Fibroblast of lung (primary cell): ENCODE measurements around the gene CFAP46. TPM values are rescaled to one million over a fixed set of nuclear protein-coding genes. Genes with fewer than 3 reads are reported as not detected.

Experiments used
- DNase-seq, 2 donors: peaks; one replicate each; pipeline versions ENCODE4 v3.0.0 to v3.0.0-alpha.2; 2010; ENCODE audit warnings: low read depth in 2 of 2
- H2AFZ ChIP-seq: 2 replicates; pipeline ENCODE4 v1.5.1; 2012; ENCODE audit warnings: low read length, control low read depth, inconsistent platforms
- H3K27ac ChIP-seq: 2 replicates; pipeline ENCODE4 v1.5.1; 2011; ENCODE audit warnings: low read length, control low read depth; ENCODE audit not compliant: insufficient read depth
- H3K27me3 ChIP-seq: 2 replicates; pipeline ENCODE4 v1.5.1; 2011; ENCODE audit warnings: mild to moderate bottlenecking, low read length; ENCODE audit not compliant: control insufficient read depth, insufficient read depth
- H3K36me3 ChIP-seq: 2 replicates; pipeline ENCODE4 v1.5.1; 2011; ENCODE audit warnings: low read length; ENCODE audit not compliant: control insufficient read depth, insufficient read depth
- H3K4me1 ChIP-seq: 2 replicates; pipeline ENCODE4 v1.5.1; 2011; ENCODE audit warnings: low read length; ENCODE audit not compliant: control insufficient read depth, insufficient read depth; ENCODE audit errors: extremely low read depth
- H3K4me2 ChIP-seq: 2 replicates; pipeline ENCODE4 v1.5.1; 2011; ENCODE audit warnings: low read length, control low read depth; ENCODE audit not compliant: insufficient read depth; ENCODE audit errors: extremely low read depth
- H3K4me3 ChIP-seq, 4 experiments: fragments of 200-600 bp in 1 of 4; sonication (generic) in 1 of 4; replicated peaks in 1 of 4; 2 replicates each; pipeline ENCODE4 v1.5.1; 2011 to 2016; ENCODE audit warnings: low read length in 4 of 4, low read depth in 3 of 4, mild to moderate bottlenecking in 3 of 4, control low read depth in 2 of 4, inconsistent platforms in 1 of 4, mixed read lengths in 1 of 4; ENCODE audit not compliant: insufficient read depth in 1 of 4; ENCODE audit errors: control extremely low read depth in 1 of 4
- H3K79me2 ChIP-seq: 2 replicates; pipeline ENCODE4 v1.5.1; 2012; ENCODE audit warnings: mild to moderate bottlenecking, low read length, inconsistent platforms; ENCODE audit not compliant: control insufficient read depth, insufficient read depth
- H3K9ac ChIP-seq: 2 replicates; pipeline ENCODE4 v1.5.1; 2011; ENCODE audit warnings: mild to moderate bottlenecking, low read length, control low read depth; ENCODE audit not compliant: insufficient read depth
- H3K9me3 ChIP-seq: 2 replicates; pipeline ENCODE4 v1.5.1; 2012; ENCODE audit warnings: low read depth, low read length; ENCODE audit not compliant: control insufficient read depth, insufficient read depth
- H4K20me1 ChIP-seq: 2 replicates; pipeline ENCODE4 v1.5.1; 2011; ENCODE audit warnings: low read length; ENCODE audit not compliant: control insufficient read depth, insufficient read depth; ENCODE audit errors: extremely low read depth
- CTCF ChIP-seq, 2 donors: IDR thresholded peaks in 1 of 2; conservative IDR thresholded peaks in 1 of 2; 1 replicate in 1 of 2; 2 replicates in 1 of 2; pipeline ENCODE4 v1.5.1; 2011 to 2012; ENCODE audit warnings: low read length in 2 of 2, control low read depth in 1 of 2, inconsistent platforms in 1 of 2, low read depth in 1 of 2, mild to moderate bottlenecking in 1 of 2
- EZH2 ChIP-seq: IDR thresholded peaks from 2 replicates; pipeline ENCODE4 v1.5.1; 2012; ENCODE audit warnings: low read length, control low read depth, mild to moderate bottlenecking; ENCODE audit errors: missing control alignments
- polyA plus RNA-seq, 2 donors: library from polyadenylated mRNA; depleted of rRNA in 1 of 2; stranded (reverse) in 1 of 2; unstranded in 1 of 2; fragments of >200 nt; gene quantifications; 2 replicates each; pipeline ENCODE4 v1.2.1, GENCODE V29; 2011 to 2012; ENCODE audit warnings: missing spikeins in 1 of 2
- total RNA-seq: library from RNA; depleted of rRNA; stranded (reverse); fragments of >200 nt; gene quantifications from 2 replicates; pipeline ENCODE4 v1.2.1, GENCODE V29; 2014

Gene CFAP46
- total and polyA plus RNA-seq, 2 donors (not counting 1 experiment from before 2014, with no cell fraction given) = 0.25 to 0.66 TPM

- no peaks in the 10 kb centered on the region for H3K4me1 ChIP-seq
These were observed 34.3 kb downstream of the CFAP46 start for GRCh38 chr10:132907821-132908620.

GRCh38 chr10:132906836-132907235, 35.5 kb downstream of the CFAP46 start:
- H3K4me1 ChIP-seq = no peaks in the 10 kb centered on the region
- H3K9me3 ChIP-seq = no peaks in the 10 kb centered on the region
- no peaks in the 10 kb centered on the region for H3K36me3 ChIP-seq
- no peak overlapping the region for H3K4me2 ChIP-seq
- no peaks in the 10 kb centered on the region for H4K20me1 ChIP-seq
- no peak overlapping the region for H3K9ac ChIP-seq
- H2AFZ ChIP-seq = no peak overlapping the region
- DNase-seq = no peak
- H3K27me3 ChIP-seq = no peaks in the 10 kb centered on the region
- H3K79me2 ChIP-seq = no peaks in the 10 kb centered on the region
- no peak overlapping the region for H3K4me3 ChIP-seq
- TF ChIP-seq CTCF (conservative IDR thresholded peaks at IDR 0.05 in 1 of 2, IDR thresholded peaks at IDR 0.05 in 1 of 2; ENCODE audit: low read depth in 1 of 2, low read length in 2 of 2) = no peak
- no peak for TF ChIP-seq EZH2
- H3K27ac ChIP-seq = no peak overlapping the region

More at GRCh38 chr10:132907821-132908620, 34.3 kb downstream of the CFAP46 start:
- Histone ChIP-seq H4K20me1 (no peaks in the 10 kb centered on the region), H3K9me3 (no peaks in the 10 kb centered on the region), H3K9ac (no peak overlapping the region), H3K4me3 (no peak overlapping the region), H3K4me2 (no peak overlapping the region), H3K27me3 (no peaks in the 10 kb centered on the region), H2AFZ (no peak overlapping the region), H3K27ac (no peak overlapping the region), H3K79me2 (no peaks in the 10 kb centered on the region), H3K36me3 (no peaks in the 10 kb centered on the region)
- DNase-seq = no peak
- TF ChIP-seq CTCF (conservative IDR thresholded peaks at IDR 0.05 in 1 of 2, IDR thresholded peaks at IDR 0.05 in 1 of 2; ENCODE audit: low read depth in 1 of 2, low read length in 2 of 2) = no peak
- TF ChIP-seq EZH2 = no peak

GRCh38 chr10:132906106-132906505, 36.3 kb downstream of the CFAP46 start:
- Histone ChIP-seq H3K9ac (no peak overlapping the region), H3K27me3 (no peaks in the 10 kb centered on the region), H3K27ac (no peak overlapping the region), H3K9me3 (no peaks in the 10 kb centered on the region), H3K36me3 (no peaks in the 10 kb centered on the region), H3K4me1 (no peaks in the 10 kb centered on the region), H4K20me1 (no peaks in the 10 kb centered on the region), H3K4me2 (no peak overlapping the region), H3K79me2 (no peaks in the 10 kb centered on the region), H2AFZ (no peak overlapping the region), H3K4me3 (no peak overlapping the region)
- TF ChIP-seq EZH2 = no peak
- TF ChIP-seq CTCF (conservative IDR thresholded peaks at IDR 0.05 in 1 of 2, IDR thresholded peaks at IDR 0.05 in 1 of 2; ENCODE audit: low read depth in 1 of 2, low read length in 2 of 2) = no peak
- no peak for DNase-seq
